ENCODE measurements around the gene TMC1.

The TMC1 gene

DNA sequence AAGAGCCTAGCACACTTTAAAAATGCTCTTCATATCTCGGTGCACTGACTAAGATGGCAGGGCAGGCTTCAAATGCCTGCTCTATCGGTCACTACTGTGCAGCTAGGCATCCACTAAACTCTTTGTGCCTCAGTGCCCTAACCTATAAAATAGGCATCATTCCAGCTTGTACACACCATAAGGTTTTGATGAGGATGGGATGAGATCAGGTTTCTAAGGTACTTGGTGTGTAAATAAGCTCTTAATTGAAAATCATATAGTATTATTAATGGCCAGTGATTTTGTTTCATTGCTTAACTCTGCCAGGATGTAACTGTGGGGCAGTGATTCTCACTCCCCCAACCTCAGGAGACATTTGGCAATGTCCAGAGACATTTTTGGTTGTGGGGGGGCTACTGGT is 352.9 kb downstream of the TMC1 start:
- DNase-seq (ENCODE audit: low read depth), result no peak

DNA sequence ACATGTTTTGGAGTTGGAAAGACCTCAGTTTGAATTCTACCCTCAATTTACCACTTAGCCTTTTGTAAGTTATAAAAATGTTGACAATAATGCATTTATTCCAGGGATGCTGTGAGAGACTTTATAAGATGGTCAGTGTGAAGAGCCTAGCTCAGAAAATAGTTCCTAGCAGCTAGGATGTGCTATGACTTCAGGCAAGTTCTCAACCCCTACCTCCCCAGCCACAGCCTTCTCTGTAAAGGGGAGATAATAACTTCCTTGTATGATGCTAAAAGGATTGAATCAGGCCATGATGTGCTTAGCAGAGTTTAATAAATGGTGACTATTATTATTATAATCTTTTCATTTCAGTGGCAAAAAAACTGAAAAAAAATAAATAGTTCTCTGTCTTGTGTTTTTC is 353.8 kb downstream of the TMC1 start:
- no peak for DNase-seq (ENCODE audit: low read depth)

DNA sequence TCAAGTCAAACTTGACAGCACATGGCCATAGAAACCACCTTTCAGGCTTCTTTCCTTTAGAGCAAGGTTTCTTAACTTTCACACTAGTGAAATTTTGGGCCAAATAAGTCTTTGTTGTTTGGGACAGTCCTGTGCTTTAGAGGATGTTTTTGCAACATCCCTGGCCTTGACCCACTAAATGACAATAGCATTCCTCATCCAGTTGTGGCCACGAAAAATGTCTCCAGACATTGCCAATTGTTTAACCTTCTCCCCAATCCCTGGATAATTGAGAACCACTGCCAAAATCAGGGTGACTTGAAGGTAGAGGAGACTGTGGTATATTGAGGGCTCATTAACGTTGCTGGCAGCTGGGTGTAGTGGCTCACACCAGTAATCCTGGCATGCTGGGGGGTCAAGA is 359.4 kb downstream of the TMC1 start:
- no peak for DNase-seq (ENCODE audit: low read depth)

DNA sequence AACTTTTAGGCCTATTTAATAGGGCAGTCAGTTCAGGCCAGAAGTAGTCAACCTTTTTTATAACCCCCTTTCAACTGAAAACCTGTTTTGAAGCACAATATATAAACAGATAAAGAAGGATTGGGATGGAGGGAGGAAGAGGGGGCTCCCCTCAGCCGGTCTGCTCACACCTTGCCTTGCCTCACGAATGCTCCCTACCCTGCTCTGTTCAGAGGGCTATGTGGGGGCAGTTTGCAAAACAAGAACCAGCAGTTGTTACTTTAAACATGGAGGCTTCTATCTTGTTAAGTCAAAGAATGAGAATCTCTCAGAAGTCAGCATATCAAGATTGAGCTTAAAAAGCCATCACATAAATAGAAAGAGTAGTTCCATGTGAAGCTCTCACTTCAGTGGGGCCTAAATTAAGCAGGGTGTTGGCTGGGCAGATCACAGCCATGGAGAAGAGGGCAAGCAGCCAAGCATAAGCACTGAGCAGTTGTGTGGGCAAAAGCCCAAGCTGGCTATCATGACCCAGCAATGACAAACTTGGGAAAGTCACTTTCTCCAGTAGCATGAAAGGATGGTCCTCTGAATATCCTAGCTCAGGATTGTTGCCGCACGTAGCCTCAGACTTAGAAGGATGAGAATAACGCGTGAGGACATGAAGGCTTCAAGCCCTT is 360.8 kb downstream of the TMC1 start:
- DNase-seq (ENCODE audit: low read depth), result no peak

DNA sequence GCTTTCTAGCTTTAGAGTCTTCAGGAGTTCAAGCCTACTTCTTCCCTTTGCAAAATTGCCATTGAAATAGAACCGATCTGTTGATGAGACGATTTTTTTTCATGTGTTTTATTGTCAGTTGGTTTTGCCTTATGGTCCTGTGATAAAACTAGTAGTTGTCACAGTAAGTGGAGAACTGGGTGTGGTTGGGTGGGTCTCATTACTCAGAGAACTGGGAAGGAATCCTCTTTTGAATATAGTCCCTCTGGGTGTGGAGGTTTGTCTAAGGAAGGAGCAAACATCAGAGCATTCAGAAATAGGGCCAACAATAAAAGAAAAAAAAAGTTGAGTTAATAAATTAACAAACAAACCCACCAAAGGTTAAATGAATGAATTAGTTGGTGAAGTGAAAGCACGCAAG is 362.5 kb downstream of the TMC1 start:
- no peak for DNase-seq (ENCODE audit: low read depth)

DNA sequence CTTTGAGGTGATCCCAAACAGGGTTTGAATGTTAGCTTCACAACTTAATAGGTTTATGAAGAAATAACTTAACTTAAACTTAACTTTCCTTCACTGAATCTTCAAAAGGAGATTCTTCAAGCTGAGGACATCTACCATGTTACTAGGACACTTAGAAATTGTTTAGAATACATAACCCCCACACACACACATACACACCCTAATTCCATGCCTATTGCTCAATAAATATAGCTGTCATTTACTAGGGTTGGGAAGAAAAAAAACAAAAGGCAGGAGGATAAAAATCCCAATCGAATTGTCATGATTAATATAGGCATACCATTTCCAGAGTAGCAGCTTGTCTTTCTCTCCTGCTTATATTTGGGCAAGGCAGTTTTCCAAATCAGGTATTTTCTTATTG is 363.1 kb downstream of the TMC1 start:
- no peak for DNase-seq (ENCODE audit: low read depth)

Data from activated T-helper 9 cell treated with anti-CD3 and anti-CD28 coated beads, Interleukin-2, amount 50 U/mL, for 16 hours (primary cell).